HG03139 (cell line): ENCODE measurements around the gene MYO1E.
"Not testable (repeated sequence)": the region's sequence is repeated elsewhere in the genome, so short reads cannot be mapped to it uniquely, and the experiment has no call there.

Experiments used
- ATAC-seq: cut with Tn5 transposase; IDR thresholded peaks from one replicate; pipeline ENCODE4 v1.9.1; 2021; ENCODE audit not compliant: unreplicated experiment

Gene MYO1E

DNA sequence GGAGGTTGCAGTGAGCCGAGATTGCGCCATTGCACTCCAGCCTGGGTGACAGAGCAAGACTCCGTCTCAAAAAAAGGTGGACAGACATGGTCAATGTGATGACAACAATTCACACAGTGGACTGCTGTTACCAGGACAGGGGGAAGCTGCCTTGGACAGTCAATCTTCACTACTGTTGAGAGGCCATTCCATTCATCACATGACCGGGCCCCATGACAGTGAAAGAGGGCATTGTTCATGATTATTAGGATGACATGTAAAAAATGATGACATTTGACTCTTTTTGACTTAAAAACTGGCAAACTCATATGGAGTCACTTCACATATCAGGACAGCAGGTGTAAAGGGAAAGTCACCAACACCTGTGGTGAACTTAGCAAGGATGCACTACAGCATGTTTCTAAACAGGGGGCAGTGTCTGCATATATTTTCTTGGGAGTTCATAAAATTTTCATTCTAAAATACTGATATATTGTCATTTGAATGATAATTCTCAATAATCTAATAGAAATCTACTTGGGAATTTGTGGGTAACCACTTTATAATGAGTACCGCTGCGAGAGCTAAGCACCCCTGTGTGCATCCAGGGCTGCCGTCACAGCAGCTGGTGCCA is 200.3 kb downstream of the MYO1E start:
- no peak for ATAC-seq

GRCh38 chr15:59171067-59171397 is 201.6 kb downstream of the MYO1E start:
- no peak for ATAC-seq

DNA sequence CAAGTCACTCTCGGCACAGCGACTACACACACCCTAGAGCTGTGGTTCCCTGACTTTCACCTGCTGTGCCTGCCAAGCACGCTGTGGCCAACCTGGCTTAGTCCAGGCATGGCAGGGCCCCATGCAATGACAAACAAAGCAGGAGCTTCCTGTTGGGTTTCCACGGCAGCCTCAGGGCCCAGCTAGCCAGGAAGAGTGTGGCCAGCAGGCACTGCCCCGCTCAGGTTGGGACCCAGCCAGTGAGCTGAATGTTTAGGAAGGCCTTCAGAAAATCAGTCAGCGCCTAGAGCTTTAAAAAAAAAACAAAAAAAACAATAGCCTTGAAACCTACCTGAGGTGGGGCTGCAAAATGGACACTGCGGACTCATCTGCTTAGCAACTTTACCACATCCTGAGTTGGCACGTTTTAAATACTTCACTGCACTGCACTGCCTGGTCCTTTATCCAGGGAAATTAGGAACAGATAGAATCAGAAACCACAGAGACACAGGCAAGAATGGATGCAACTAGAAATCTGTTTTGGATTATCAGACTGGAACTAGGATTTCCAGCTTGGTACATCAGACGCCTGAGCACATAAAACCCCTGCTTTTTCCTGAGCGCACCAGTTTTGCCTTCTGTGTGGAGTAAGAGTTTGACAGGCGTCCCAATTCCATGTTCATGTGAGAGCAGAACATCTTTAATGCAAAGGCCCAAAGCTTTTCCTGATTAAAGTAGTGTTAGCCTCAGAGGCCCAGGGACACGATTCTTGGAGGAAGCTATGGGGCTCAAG is 202.2 kb downstream of the MYO1E start:
- ATAC-seq, result no peak

DNA sequence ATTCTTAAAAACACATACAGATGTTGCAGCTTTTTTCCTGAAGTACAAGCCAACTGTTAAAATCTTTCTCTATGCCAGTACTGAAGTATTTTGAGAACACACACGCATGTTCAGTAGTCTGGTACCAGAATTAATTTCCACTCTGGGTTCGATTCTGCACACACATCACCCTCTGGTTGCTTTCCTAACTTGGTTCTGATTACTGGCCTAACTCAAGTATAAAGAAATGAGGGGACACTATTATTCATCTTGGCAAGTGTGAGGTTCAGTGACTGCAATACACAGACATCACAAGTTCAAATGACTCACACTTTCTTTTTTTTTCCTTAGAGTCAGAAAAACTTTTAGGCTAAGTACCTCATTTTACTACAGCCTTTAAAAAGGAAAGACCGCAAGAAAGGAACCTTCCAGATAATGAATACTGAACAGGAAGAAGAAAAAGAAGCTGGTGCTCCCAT is 203.4 kb downstream of the MYO1E start:
- ATAC-seq, result no peak

DNA sequence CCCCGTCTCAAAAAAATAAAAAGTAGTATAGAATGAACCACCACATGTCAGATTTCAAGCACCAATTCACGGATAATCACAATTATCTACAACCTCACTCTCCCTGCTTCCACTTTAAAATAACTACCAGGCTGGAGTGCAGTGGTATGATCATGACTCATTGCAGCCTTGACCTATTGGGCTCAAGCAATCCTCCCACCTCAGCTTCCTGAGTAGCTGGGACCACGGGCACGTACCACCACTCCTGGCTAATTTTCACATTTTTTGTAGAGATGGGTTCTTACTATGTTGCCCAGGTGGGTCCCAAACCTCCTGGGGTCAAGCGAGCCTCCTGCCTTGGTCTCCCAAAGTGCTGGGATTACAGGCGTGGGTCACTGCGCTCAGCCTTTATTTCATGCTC is 204.1 kb downstream of the MYO1E start:
- ATAC-seq, result no peak

DNA sequence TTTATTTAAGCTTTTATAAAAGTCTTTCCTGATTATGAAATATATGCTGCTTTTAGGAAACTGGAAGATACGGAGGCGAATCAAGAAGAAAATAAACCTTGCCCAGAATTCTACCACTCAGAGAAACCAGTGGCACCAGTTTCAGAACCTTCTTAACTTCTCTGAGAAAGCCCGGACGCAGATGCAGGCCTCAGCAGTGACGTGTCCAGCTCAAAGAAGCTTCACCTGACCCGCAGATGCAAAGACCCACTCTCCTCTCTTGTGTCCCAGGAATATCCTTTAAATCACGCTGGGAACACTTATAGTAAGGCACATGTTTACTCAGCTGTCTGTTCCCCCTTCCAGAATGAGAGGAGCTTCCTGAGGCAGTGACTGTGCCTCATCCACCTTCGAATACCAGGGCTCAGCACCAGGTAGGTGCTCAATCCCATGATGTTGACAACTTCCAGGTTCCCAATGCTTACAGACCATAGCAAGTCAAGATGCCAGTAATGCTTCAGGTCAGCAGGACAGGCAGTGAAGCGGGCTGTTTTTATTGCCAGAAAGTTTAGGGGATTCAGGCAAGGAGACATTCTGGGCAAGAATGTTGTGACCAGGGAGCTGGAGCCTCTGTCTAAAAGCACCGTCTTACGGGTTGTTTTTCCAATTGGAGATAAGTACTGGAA is 205.9 kb downstream of the MYO1E start:
- ATAC-seq, result no peak

DNA sequence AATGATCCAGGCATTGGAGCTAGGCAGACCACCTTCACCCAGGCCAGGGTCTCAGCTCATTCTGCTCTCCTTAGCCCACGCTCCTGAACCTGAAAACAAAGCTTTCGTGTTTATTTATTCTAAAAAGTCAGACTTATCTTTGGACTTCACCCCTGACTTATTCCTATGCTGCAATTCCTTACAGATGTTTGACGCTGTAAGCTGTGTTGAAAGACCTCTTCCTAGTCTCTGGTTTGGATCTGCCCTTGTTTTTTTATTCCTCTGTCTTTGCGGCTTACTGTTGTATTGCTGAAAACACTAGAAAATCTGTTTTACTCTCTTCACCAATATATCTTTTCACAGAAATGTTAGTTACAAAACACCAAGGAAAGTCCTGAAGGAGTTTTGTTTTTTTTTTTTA is 206.5 kb downstream of the MYO1E start:
- ATAC-seq, result no peak

- no peak for ATAC-seq
These were observed 206.9 kb downstream of the MYO1E start for GRCh38 chr15:59165726-59166125.

DNA sequence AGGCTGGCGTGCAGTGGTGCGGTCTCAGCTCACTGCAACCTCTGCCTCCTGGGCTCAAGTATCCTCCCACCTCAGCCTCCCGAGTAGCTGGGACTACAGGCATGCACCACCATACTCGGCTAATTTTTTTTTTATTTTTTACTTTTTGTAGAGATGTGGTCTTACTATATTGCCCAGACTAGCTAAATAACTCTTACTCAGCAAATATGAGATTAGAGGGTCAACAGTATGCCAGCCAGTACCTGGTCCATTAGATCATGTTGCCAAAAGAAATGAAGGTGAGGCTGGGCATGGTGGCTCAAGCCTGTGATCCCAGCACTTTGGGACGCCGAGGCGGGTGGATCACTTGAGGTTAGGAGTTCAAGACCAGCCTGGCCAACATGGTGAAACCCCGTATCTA is 210.6 kb downstream of the MYO1E start:
- not testable (repeated sequence) for ATAC-seq

DNA sequence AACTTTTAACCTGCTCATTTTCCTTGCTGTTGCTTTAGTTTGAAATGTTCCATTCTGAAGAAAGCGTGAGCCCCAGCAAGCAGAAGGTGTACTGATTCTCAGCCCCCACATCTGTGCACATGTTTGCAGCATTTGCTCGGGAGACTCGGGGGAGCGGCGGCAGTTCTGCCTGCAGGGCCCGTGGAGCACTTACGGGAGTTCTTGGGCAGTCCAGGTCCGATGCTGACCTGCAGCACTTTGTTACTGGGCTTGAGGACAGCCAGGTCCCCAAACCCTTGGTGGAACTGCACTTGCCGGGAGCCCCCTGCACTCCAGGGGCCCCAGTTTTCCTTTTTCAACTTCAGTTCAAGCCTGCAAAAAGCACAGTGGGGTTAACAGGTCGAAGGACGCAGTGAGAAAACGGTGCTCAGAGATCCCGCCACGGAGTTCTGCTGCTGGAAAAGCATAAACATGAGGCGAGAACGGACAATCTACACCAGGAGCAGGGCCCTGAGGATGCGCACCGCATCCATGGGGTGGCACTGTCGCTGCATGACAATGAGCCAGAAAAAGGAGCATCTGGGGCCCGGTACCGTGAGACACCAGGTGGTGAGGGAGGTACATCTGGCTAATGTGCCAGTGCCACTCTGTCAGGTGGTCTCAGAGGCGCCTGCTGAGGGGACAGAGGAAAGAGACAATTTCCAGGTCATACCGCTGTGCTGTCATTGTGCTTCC is 211.6 kb downstream of the MYO1E start:
- ATAC-seq, result no peak

DNA sequence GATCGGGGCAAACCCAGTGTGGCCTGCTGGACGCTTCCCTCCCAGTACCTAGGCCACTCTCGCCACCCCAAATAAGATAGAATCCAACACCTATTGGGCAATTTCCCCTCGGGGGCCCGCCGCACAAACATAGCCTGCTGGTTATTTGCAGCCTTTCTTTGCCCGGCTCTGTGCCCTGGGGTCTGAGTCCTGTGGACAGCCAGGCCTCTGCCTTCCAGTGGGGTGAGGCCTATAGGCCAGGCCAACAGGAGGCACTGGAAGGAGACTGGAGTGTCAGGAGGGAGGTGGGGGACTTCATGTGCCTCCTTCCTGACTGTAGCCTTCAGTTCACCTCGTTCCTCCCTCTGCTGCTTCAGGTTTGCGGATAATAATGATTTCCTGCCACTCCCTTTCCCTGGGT is 213.5 kb downstream of the MYO1E start:
- no peak for ATAC-seq

- ATAC-seq, result no peak
These were observed 214.0 kb downstream of the MYO1E start for GRCh38 chr15:59158701-59159034.

DNA sequence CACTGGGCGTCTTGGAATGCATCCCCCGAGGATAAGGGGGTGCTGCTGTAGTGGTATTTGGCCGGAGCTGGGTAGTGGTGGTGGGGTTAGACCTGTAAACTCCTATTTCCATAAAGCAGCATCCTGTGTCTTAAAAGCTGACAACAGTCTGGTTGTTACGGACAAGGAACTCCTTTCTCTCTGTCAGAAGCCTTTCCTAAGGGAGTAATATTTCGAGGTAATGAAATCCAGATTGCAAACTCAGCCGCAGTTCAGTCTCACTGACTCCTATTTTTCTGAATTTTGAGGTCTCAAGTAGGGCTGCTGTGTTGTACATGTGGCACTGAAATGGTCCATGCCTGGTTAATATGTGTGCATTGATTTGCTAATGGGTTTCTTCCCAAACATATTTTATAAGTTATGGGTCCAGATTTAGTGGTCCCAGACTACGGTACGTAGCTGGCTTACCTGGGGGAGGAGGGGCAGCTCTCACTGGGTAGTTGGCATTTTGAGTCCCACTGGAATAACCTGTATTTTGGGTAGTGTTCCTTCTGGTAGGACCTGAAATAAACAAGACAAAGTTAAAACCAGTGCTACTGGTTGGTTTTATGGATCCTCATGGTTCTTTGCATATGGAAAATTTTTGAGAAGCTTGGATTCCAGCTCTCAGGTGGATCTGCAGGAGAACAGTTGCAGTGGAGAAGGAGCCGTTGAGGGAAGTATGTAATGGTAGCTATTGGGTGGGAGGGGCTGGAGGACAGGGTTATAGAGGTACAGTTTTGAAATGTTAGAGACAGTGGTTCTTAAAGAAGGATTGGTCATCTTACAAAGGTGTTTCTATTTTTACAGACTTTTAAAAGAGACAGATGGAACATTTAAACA is 214.6 kb downstream of the MYO1E start:
- ATAC-seq, result no peak

- no peak for ATAC-seq
These were observed 215.3 kb downstream of the MYO1E start for GRCh38 chr15:59157396-59157795.

GRCh38 chr15:59155431-59155830 is 217.2 kb downstream of the MYO1E start:
- no peak for ATAC-seq

DNA sequence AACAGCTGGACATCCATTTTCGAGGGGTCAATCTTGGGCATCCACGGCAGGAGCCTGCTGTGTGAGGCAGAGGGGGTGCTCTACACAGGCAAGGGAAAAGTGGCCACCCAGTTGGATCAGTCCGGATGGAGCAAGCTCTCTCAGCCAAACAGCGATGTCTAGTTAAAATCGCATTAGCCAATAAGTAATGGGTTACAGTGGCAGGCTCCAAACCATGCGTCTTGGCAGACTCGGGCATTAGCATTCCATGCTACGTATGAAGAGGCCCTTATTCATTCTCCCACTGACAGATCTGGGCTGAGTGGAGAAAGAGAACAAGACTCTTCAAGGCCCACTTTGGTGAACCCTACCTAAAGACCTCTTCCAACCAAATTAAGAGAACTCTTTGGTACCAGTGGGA is 218.4 kb downstream of the MYO1E start:
- no peak for ATAC-seq

DNA sequence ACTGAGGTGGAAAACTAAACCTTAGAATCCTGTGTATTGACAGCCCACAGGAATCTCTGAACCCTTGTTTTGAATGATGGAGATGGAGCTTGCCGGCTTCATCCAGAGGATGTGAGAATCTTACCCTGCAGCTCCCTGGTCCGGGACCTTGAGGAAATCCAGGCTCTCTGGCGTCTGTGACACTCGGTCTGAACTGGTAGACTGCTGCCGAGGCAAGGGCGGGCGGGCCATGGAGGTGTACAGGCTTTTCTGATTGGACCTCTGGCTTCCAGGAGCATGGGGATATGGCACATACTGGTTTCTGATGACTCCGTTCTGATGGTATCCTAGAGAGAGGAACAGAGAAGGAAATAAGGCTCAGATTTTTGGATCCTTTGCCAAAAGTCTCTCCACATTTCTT is 219.2 kb downstream of the MYO1E start:
- no peak for ATAC-seq

DNA sequence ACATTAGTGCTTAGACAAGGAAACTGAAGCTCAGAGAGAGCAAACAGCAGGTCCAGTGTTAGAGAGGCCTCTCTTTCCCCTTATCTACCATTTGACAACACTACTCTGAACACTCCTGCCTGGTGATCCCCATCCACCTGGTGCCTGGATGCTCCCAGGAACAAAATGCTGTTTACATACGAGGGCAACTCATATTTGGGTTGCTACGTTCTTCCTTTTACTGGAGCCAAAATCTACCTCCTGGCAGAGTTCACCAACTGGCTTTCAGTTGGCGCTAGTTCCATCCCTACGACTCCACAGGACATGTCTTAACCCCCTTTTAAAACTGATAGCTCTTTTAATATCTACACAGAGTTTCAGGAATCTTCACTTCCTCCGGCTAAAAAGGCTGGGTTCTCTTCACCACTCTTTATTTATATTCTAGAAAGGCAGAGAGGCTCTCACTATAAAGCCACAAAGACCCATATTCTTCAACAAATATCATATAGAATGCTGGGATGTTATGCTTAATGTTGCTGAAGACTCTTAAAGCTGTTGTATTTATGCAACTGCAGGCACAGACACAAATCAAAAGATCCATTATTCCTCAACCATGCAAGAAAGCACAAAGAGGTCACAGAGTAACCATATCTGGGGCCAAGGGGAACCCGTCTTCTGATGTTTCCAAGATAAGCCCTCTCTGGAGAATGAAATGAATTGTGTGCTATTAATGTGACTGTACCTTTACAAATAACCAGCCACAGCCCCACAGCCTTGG is 219.8 kb downstream of the MYO1E start:
- ATAC-seq, result no peak

DNA sequence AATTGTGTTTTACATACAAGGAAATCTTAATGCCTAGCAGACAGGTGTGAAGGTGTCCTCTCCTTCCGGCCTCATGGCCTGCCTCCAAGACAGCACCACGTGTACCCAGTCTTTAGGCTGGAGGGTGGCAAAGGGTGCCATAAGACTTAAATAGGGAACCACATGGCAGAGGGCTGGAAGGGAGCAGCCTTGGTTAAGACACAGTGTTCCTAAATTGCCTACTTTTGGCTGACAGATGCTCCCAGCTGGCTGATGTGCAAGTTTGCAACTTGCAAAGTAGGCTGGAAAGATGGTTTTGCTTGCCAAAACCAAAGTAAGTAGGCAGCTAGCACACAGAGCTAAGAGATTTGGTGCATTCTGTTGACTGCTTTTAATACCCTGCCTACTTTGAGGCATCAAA is 222.5 kb downstream of the MYO1E start:
- no peak for ATAC-seq

GRCh38 chr15:59148153-59148833 is 224.4 kb downstream of the MYO1E start:
- ATAC-seq, result no peak
